GM21526 (cell line): ENCODE measurements around the gene CERS3.
"Not testable (repeated sequence)": the region's sequence is repeated elsewhere in the genome, so short reads cannot be mapped to it uniquely, and the experiment has no call there.

Source experiments
- ATAC-seq: cut with Tn5 transposase; IDR thresholded peaks from one replicate; pipeline ENCODE4 v1.9.1; 2021; ENCODE audit warnings: moderate library complexity; ENCODE audit not compliant: unreplicated experiment, low FRiP score

Gene CERS3

DNA sequence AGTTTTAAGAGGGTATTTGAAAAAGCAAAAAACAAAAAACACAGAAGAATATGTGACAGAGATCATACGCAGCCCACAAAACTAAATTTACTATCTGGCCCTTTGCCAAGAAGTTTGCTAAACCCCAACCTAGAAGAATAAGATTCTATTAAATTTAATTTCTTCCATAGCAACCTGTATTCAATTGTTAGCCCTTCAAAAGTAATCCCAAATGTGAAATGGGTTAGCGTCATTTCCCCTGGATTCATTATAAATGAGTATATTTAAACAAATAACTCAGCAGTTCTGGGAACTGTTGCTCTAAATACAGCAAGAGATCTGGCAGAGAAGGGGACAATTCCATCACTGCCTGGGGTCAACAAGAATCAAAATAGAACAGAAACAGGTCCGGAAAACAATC, 56.8 kb downstream of the CERS3 start:
- no peak for ATAC-seq

DNA sequence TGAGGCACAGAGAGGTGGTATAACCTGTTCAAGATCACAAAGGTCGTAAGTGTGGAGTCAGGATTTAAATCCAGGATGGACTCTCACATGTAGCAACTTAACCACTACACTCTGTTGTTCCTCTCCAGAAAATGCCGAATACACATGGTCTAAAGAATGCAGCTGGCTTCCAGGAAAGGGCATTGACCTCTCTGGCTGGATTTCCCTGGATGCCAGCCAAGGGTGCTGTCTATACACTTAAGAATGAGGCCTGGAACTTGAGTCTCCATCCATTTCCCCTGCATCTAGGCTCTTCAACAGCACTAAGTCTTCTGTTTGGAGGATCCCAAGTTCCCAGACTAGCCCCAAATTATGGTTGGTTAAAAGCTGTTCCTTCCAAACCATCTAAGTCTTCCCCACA, 60.5 kb downstream of the CERS3 start:
- no peak for ATAC-seq

DNA sequence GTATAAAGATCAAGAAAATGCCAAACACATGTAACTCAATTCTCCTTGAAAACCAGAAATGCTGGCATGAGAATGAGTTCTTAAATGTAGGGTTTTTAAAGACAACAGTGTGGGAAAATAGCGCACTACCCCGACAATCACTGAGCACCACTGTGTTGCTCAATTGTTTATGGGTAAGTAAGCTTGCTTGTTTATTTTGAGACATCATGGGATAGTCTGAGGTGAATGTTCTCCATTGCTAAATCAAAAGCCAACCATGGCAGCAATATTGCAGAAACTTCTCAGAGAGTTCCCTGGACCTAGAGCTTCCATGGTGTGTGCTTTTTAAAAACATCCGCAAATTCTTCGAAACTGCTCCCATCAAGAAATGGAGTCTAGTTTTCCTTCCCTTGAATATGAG, 62.7 kb downstream of the CERS3 start:
- ATAC-seq = no peak

DNA sequence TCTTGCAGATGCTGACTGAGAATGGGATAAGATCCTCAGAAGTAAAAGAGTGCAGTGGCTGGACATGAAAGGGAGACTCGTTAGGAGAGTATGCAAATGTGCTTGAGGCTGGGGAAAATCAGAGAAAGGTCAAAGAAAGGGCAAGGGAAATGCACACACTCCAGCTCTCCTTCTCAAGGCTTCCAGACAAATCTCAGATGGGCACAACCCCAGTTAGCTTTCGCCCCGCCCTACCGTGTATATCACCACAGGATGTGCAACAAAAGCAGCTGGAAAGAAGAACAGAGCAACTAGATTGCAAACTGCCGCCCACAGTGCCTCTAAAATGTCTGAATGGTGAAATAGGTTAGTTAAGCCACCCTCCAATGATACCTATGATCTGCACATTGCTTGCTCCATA, 63.9 kb downstream of the CERS3 start:
- no peak for ATAC-seq

DNA sequence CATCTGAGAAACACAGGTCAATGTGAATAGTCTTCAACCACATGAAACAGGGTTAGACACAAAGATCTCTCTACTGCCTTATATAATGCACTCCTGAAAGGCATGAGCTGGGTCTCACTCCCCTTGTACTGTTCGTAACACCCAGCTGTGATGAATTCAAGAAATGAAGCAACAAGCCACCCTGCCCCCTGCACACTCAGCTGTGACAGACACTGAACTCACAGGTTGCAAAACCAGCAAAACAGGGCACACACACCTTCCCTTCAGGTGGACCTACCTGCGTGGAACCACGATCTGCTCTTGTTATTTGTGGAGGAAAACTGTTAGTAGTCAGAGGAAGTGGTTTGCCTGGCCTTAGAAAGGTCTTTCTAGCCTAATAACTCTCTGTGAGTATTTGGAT, 64.5 kb downstream of the CERS3 start:
- ATAC-seq = no peak

DNA sequence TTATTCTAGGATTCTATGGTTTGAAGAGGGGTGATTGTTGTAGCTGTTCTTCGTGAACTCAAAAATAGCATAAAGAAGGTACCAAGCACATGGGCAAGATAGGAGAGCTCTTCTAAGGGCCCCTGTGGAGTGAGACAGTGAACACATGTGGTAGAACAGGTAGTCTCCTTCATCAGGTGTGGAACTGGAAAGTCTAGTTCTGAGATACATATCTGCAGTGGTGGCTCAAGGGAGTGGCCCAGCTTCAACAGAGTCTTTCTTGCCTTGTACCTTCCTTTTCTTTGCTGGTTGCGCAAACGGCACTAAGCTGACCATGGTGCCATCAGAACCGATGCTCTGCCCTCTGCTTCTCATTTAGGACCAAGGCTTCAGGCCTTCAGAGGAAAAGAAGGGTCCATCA, 65.2 kb downstream of the CERS3 start:
- ATAC-seq = no peak

DNA sequence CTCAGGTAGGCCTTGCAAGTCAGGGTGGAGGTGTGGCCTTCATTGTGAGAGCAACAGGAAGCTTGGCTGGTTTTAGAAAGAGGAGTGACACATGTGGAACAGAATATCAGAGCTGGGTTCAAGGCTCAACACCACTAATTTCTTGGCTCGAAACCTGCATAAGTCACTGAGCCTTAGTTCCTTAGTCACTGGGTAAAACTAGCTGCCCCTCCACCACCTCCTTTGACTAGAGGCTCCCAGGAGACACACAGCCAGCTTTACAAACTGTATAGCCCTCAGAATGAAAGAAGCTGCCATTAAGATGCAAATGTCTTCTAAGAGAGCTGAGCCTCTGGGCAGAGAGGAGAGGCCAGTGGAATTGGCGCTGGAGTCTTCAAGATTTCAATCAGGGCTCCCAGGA, 67.7 kb downstream of the CERS3 start:
- no peak for ATAC-seq

DNA sequence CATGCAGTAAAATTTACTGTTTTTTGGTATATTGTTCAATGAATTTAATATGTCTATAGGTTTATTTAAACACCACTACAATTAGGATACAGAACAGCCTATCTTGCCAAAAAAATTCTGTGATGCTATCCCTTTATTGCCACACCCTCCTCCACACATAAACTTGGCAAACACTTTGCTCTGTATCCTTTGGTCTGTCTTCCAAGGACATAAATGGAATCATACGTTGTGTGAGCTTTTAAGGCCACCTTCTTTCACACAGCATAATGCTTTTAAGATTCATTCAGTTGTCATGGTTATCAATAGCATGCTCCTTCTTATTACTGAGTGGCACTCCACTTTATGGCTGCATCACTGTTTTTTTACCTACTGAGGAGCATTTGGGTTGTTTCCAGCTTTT, 71.5 kb downstream of the CERS3 start:
- no peak for ATAC-seq

DNA sequence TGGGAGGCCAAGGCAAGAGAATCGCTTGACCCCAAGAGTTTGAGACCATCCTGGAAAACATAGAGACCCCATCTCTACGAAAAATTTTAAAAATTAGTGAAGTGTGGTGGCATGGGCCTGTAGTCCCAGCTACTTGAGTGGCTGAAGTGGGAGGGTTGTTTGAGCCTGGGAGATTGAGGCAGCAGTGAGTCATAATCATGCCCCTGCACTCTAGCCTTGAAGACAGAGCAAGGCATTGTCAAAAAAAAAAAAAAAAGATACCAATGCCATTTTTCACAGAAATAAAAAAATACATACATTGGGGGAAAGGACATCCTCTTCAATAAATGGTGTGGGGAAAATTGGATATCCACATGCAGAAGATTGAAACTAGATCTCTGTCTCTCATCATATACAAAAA, 74.6 kb downstream of the CERS3 start:
- ATAC-seq = no peak

DNA sequence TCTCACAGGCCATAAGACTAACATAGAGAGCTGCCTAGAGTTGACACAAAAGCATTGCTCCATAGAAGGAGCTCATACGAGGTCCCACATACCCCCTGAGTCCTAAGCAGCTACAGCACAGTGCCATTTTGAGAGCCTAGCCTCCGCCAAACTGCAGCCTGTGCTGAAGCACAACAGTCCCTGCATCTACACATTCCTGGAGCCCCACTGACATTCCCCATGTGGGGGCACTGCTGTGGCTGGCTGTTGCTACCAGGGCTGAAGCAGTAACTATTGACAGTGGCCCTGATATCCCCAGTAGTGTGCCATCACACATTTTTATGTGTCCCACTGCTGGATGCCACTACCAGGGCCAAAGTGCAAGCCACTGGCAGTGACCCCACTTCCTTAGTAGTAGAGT, 80.3 kb downstream of the CERS3 start:
- no peak for ATAC-seq

DNA sequence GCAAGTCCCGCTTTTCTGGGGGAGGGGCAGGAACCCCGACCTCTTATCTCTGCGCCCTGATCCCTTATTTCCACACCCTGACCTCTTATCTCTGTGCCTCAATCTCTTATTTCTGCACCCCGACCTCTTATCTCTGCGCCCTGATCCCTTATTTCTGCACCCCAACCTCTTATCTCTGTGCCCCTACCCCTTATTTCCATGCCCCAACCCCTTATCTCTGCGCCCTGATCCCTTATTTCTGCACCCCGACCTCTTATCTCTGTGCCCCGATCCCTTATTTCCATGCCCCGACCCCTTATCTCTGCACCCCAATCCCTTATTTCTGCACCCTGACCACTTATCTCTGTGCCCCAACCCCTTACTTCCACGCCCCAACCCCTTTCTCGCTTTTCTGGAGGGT, 87.7 kb downstream of the CERS3 start:
- ATAC-seq = not testable (repeated sequence)

DNA sequence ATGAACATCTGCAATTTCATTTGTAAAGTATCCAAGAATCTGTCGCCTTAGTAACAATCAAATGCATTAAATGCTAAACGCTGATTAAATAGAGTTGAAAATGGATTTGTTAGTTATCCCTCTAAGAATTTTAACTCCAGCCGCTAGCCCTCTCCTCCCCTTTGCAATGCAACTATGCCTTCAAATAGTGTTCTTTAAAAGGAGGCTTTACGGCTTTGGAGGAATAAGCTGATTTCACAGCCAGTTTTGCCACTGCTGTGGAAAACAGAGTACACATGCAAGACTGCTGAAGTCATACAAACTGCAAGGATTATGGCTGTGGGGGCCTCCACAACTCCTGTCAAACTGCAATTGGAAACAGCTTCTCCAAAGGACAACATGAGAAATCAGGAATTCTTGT, 89.2 kb downstream of the CERS3 start:
- no peak for ATAC-seq

DNA sequence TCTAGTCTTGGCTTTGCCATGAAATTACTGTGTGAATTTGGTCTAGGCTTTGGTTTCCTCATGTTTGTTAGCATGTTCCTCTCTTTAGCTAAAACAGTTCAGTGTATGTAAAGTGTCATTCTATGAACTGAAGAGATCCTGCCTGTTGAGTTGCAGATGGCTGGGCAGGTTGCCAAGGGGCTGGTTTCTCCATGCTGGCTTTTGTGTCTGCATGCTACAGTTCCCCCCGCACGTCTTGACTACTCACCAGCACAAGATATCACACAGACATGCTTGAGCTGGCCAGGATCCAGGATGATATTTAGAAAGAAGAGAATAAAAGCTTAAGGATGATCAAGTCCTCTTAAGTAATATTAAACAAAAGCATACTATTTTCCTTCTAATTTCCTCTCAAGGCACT, 90.2 kb downstream of the CERS3 start:
- ATAC-seq = no peak

DNA sequence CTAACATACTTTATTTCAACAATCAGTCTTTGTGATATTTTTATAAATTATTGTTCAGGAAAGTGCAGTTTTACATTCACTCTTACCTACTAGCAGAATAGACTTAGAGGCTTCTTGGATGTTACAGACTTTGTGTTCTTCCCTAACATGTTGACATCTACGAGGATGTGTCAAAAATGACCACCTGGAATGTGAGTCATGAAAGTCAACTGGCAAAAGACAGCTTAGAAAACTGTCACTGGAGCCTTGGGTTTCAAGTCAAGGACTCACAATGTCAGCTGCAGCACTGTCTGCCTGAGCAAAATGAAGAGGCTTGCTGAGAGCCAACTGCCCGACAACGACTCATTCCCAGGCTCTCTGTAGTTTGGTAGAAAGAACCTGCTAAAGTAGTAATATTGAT, 91.5 kb downstream of the CERS3 start:
- ATAC-seq = no peak

DNA sequence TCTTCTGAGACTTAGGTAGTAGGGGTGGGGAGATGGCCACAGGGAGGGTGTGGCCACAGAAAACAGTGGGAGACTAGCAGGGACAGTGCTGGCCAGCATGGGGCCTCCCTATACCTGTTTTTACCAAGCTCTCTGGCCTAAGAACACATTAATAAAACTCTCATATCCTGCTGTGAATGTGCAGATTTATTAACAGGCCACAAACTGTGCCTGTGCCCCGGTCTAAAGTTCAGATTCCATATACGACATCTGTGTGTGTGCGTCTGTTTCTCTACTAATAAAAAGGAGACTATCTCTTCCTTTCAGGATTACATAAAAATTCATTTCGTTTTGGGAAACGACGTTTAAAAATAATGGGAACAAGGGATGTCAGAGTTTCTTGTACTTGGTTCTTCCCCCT, 94.2 kb downstream of the CERS3 start:
- ATAC-seq = no peak

DNA sequence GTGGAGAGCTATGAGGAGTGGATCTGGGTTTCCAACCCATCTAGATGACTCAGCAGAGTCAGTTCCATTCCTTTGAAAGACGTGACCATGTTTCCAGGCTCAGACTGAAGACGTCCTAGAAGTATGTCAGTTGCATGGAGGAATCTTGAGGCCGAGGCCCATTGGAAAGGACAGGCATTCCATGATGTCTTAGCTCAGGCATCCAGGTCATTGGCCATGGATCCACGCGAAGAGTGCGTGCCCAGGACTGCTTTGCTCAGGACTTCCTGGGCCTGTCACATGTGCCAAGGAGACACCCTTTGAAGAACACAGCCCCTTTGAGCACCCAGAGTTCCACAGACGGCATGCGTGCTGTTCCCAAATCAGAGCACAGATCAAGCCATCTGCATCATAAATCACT, 94.7 kb downstream of the CERS3 start:
- no peak for ATAC-seq

DNA sequence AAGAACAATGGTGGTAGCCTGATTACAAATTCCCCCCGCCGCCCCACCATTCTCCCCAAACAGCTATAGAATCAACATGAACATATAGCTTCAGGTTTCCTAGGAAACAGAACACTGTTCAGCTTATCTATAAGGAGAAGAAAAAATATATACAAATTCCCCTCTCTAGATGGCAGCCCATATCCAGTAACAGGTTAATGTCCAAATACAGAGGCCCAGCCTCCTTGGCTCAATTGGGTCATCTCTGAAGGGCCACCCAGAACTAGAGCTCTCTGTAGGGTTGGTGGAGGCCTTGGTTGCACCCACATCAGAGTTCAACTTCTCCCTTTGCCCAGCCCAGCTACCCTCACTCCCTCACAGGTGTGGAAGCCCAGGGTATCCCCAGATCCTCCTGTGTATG, 95.4 kb downstream of the CERS3 start:
- no peak for ATAC-seq

DNA sequence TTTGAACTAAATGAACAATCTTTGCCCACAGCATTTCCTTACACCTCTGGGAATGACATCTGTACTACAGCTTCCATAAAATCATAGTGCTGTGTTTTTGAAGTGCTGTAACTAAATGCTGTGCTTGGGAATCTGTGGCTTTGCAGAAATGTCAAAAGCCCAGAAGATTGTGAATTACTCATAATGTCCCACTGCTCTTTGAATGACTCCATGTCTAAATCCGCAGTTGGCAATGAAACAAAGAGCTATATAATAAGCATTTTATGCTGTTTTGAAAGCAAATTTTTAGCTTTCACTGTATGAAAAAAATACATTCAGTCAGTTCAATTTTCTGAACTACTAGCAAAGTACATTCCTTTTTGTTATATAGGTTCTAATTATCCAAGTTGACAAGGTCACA, 98.3 kb downstream of the CERS3 start:
- no peak for ATAC-seq

DNA sequence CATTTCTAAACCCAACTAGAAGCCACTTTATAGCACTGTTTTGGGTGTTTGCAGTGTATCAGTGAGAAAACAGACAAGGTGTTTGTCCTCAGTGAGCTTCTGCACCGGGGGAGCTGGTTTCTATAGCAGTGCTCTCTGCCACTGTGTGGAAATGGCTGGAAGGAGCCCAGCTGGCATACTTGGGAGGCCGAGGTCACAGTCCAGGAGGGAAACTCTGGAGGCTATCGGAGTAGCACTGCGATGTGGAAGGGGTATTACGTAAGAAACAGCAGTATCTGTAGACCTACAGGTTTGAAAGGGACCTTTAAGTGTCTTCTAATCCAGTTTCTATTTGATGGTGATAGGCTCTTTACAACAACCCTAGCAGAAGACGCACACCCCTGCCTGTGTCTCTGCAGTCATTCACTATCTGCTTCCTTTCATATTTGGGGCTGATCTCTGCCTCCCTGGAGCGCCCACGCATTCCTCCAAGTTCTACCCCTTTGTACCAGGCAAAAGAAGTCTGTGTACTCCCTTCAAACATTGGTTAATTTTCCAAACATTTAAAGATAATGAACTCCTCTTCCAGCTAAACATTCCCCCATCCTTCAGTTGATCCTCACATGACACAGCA, 99.5 kb downstream of the CERS3 start:
- ATAC-seq = no peak

DNA sequence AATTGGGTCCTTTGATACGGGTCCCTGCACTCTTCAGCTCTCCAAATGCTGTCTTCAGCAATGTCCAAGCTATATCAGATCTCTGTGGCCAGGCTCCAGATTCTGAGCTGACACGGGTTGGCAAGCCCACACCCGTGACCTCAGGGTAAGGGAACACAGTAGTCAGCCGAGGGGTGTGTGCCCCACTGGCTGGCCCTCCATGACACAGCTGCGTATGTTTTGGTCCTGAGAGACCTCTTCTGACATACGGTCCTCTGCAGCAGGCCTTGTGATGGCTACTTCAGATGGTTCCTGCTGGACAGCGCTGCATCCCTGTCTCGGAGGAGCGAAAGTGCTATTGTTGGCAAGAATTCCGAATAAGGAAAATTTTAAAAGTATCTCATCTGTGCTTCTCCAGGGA, 101.8 kb downstream of the CERS3 start:
- ATAC-seq = no peak

DNA sequence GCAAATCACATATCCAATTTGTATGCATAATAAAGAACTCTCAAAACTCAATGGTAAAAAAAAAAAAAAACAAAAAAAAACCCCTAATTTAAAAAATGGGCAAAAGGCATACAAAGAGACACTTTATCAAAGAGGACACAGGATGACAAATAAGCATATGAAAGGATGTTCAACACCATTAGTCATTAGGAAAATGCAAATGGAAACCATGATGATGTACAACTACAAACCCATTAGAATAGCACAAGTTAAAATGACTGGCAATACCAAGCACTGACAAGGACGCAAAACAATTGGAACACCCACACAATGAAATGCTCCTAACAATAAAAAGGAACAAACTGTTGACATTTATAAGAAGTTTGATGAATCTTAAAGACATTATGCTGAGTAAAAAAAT, 123.6 kb downstream of the CERS3 start:
- no peak for ATAC-seq

DNA sequence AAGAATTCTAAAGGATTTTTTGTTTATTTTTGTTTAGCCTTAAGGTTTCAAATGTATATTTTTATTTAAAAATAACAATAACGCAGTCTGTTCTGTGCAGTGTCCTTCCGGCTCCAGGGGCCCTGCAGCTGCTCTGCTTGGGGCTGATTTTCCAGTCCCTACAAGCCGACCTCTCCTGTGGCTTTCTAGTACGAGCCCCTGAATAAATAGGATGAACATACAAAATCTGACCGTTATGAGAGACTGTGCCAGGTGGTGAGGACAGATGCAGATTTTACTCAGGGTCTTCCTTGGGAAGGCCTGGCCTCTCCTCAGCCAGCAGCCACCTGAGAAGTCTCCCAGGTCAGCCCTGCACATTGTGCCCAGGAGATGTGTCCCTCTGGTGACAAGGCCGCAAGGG, 127.8 kb downstream of the CERS3 start:
- no peak for ATAC-seq

DNA sequence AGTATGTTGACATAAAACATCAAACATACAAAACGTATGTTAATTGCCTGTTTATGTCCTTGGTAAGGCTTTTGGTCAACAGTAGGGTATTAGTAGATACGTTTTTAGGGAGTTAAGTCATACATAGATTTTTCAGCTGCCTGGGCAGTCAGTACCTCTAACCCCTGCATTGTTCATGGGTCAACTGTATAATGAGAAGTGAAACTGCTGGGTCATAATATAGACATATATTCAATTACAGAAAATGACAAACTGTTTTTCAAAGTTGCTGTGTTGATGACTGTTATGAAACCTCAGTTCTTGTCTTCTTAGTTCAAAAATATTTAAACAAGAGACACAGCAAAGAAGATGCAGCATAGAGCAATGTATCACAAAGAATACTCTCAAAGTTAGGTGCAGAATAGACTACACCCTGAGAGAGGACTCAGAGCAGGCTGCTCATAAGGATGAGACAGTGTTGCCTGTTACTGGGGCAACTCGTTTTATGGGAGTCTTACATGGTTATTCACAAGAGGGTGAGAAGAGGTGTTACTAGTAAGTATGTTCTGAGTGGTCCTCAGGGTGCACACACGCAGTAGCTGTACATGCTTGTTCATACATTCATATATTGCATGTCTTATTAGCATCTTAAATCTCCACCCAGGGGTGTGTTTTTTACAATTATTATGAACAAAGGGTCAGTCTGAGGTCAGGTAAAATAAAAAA, 133.9 kb downstream of the CERS3 start:
- no peak for ATAC-seq
